ENCODE results near the gene TGFBR2. TPM values are rescaled to one million over a fixed set of nuclear protein-coding genes. Genes with fewer than 3 reads are reported as not detected.

Gene TGFBR2
- total and polyA plus RNA-seq, 2 of the 13 experiments (the other 11 are each of a cell fraction or from before 2014, with no cell fraction given): 82.2 to 187 TPM

GRCh38 chr3:30600572-30600971 lies 5.8 kb upstream of the TGFBR2 start:
- Histone ChIP-seq H3K79me2 (ENCODE audit: insufficient read depth, low read length) (peaks cover 56% of the 10 kb centered on the region), H3K9me3 (ENCODE audit: low read length) (no peaks in the 10 kb centered on the region), H3K27me3 (ENCODE audit: control insufficient read depth in 1 of 2, insufficient read depth in 2 of 2, low read length in 2 of 2) (no peaks in the 10 kb centered on the region; a peak in 1 of 5 replicates), H4K20me1 (ENCODE audit: insufficient read depth, low read length) (no peaks in the 10 kb centered on the region), H3K36me3 (replicated peaks in 1 of 2; ENCODE audit: control insufficient read depth in 1 of 2, insufficient read depth in 2 of 2, low read length in 2 of 2) (no peaks in the 10 kb centered on the region), H3K4me2 (ENCODE audit: low read depth, low read length) (no peak overlapping the region), H3K27ac (ENCODE audit: extremely low read length, insufficient read depth, low read length) (no peak overlapping the region), H3K4me3 (replicated peaks in 1 of 3; ENCODE audit: insufficient read depth in 1 of 3, low read depth in 2 of 3, low read length in 3 of 3) (no peak overlapping the region), H3K4me1 (ENCODE audit: insufficient read depth, low read length) (peaks cover 93% of the 10 kb centered on the region), H2AFZ (ENCODE audit: low read length) (no peak overlapping the region), H3K9ac (ENCODE audit: insufficient read depth, low read depth, low read length) (no peak overlapping the region)
- intact Hi-C loops (cut with micrococcal nuclease; ENCODE audit: unreplicated experiment) (no loop called here), in situ Hi-C loops (cut with HindIII; ENCODE audit: extremely low pct_ligation_motif_present, low pct_unique_long_range_greater_than_20kb) (loop anchor here (10.0 kb wide), 2 partner anchors 346 to 486 kb away; no protein-coding TSS in a partner anchor)
- ChIA-PET POLR2A (interaction anchor here (0.7 to 1.8 kb wide), 3 partner anchors 22 to 377 kb away, joined by 3 to 6 read pairs (median 4); no protein-coding TSS in a partner anchor), CTCF (ENCODE audit: low intra/inter-chr PET ratio, low total read pairs) (no interaction called here)
- WGBS (ENCODE audit: low lambda C conversion rate): 97% methylated on average over 2 of the region's 2 CpGs
- no peak for ATAC-seq
- FAIRE-seq: no peak
- DNase-seq (ENCODE audit: low spot score): no peak
- BruUV-seq (replicated peaks): no TSS peak
- TF ChIP-seq ZBTB20 (CRISPR knock-in tag; IDR thresholded peaks at IDR 0.05; ENCODE audit: borderline replicate concordance, low read depth): no peak
- TF ChIP-seq POLR2AphosphoS2 (IDR thresholded peaks at IDR 0.05; ENCODE audit: low read depth, low read length): no peak
- no peak for TF ChIP-seq SMARCC2 (IDR thresholded peaks at IDR 0.05)
- TF ChIP-seq PCBP1 (IDR thresholded peaks at IDR 0.05; ENCODE audit: borderline replicate concordance, low read depth, low read length): no peak
- TF ChIP-seq ZNF230 (CRISPR knock-in tag; IDR thresholded peaks at IDR 0.05): no peak
- TF ChIP-seq THAP11 (CRISPR knock-in tag; IDR thresholded peaks at IDR 0.05): no peak
- no peak for TF ChIP-seq KLF6 (CRISPR knock-in tag; IDR thresholded peaks at IDR 0.05)
- TF ChIP-seq ZNF225 (CRISPR knock-in tag; IDR thresholded peaks at IDR 0.05): no peak
- TF ChIP-seq ZNF33B (CRISPR knock-in tag; IDR thresholded peaks at IDR 0.05): no peak
- TF ChIP-seq, protein P1, sequence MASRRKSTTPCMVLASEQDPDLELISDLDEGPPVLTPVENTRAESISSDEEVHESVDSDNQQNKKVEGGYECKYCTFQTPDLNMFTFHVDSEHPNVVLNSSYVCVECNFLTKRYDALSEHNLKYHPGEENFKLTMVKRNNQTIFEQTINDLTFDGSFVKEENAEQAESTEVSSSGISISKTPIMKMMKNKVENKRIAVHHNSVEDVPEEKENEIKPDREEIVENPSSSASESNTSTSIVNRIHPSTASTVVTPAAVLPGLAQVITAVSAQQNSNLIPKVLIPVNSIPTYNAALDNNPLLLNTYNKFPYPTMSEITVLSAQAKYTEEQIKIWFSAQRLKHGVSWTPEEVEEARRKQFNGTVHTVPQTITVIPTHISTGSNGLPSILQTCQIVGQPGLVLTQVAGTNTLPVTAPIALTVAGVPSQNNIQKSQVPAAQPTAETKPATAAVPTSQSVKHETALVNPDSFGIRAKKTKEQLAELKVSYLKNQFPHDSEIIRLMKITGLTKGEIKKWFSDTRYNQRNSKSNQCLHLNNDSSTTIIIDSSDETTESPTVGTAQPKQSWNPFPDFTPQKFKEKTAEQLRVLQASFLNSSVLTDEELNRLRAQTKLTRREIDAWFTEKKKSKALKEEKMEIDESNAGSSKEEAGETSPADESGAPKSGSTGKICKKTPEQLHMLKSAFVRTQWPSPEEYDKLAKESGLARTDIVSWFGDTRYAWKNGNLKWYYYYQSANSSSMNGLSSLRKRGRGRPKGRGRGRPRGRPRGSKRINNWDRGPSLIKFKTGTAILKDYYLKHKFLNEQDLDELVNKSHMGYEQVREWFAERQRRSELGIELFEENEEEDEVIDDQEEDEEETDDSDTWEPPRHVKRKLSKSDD (CRISPR knock-in tag; IDR thresholded peaks at IDR 0.05; ENCODE audit: low read depth): no peak
- TF ChIP-seq ZNF343 (CRISPR knock-in tag; IDR thresholded peaks at IDR 0.05): no peak
- TF ChIP-seq KLF12 (CRISPR knock-in tag; IDR thresholded peaks at IDR 0.05; ENCODE audit: borderline replicate concordance): no peak
- no peak for TF ChIP-seq FIP1L1 (IDR thresholded peaks at IDR 0.05; ENCODE audit: borderline replicate concordance, insufficient read depth, low read depth, low read length)
- no peak for TF ChIP-seq NAIF1 (CRISPR knock-in tag; IDR thresholded peaks at IDR 0.05; ENCODE audit: borderline replicate concordance)

Measured in HepG2 (cell line).